GM12892 (cell line): ENCODE results near the gene TOM1L2.

ENCODE experiments used
- POLR2A ChIP-seq: IDR thresholded peaks from 2 replicates; pipeline ENCODE4 v1.6.1; 2011; ENCODE audit warnings: low read depth, low read length, control low read depth
- POLR2AphosphoS5 ChIP-seq: IDR thresholded peaks from 2 replicates; pipeline ENCODE4 v1.6.1; 2011; ENCODE audit warnings: low read depth, low read length, control low read depth

DNA sequence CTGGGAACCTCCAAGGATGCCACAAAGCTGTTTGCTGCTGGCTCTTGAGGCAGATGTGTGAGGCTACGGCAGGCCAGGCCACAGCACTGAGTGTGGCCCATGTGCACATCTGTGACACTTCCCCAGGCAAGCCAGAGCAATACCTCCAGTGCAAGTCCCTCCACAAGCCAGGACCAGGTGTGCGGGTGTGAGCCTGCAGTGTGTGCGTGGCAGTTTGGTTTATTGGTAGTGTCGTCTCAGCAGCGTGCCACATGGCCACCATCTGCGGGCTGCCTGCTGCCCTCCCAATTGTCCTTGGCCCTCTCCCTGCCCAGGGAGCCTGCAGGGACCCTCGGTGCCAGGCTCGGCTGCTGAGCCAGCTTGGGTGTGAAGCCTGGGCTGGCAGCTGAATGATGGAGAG lies 125.6 kb downstream of the TOM1L2 start:
- no peak for TF ChIP-seq POLR2A
- TF ChIP-seq POLR2AphosphoS5 = no peak
